IPS-18a (cell line): ENCODE measurements around the gene HTD2.

Experiments
- H3K27ac ChIP-seq: one replicate; pipeline ENCODE4 v1.5.1; 2013; ENCODE audit warnings: low read length
- H3K27me3 ChIP-seq: one replicate; pipeline ENCODE4 v1.6.1; 2013; ENCODE audit warnings: mild to moderate bottlenecking, low read length; ENCODE audit not compliant: control insufficient read depth, insufficient read depth
- H3K36me3 ChIP-seq: one replicate; pipeline ENCODE4 v1.6.1; 2013; ENCODE audit warnings: low read depth, low read length; ENCODE audit not compliant: control insufficient read depth
- H3K4me1 ChIP-seq: one replicate; pipeline ENCODE4 v1.6.1; 2013; ENCODE audit warnings: low read depth, low read length; ENCODE audit not compliant: control insufficient read depth
- H3K4me3 ChIP-seq: one replicate; pipeline ENCODE4 v1.5.1; 2013; ENCODE audit warnings: low read length
- H3K9ac ChIP-seq: one replicate; pipeline ENCODE4 v1.6.1; 2013; ENCODE audit warnings: mild to moderate bottlenecking, low read length, moderate library complexity
- H3K9me3 ChIP-seq: one replicate; pipeline ENCODE4 v1.6.1; 2013; ENCODE audit warnings: low read depth, low read length; ENCODE audit not compliant: control insufficient read depth

Gene HTD2

GRCh38 chr3:58350627-58351013, 44.3 kb downstream of the HTD2 start:
- Histone ChIP-seq H3K4me3 (no peak overlapping the region), H3K9me3 (no peaks in the 10 kb centered on the region), H3K4me1 (peaks cover 6% of the 10 kb centered on the region), H3K27ac (no peak overlapping the region), H3K9ac (no peak overlapping the region), H3K36me3 (no peaks in the 10 kb centered on the region), H3K27me3 (no peaks in the 10 kb centered on the region)

- peaks cover 6% of the 10 kb centered on the region for H3K4me1 ChIP-seq
- H3K9ac ChIP-seq = no peak overlapping the region
- H3K36me3 ChIP-seq = no peaks in the 10 kb centered on the region
- H3K27me3 ChIP-seq = no peaks in the 10 kb centered on the region
- no peak overlapping the region for H3K27ac ChIP-seq
- H3K4me3 ChIP-seq = no peak overlapping the region
- H3K9me3 ChIP-seq = no peaks in the 10 kb centered on the region
These were observed 45.6 kb downstream of the HTD2 start for GRCh38 chr3:58351920-58352319.

GRCh38 chr3:58352626-58353025, 46.3 kb downstream of the HTD2 start:
- Histone ChIP-seq H3K4me3 (no peak overlapping the region), H3K36me3 (no peaks in the 10 kb centered on the region), H3K4me1 (peaks cover 6% of the 10 kb centered on the region), H3K9ac (no peak overlapping the region), H3K27ac (no peak overlapping the region), H3K9me3 (no peaks in the 10 kb centered on the region), H3K27me3 (no peaks in the 10 kb centered on the region)

- no peak overlapping the region for H3K4me3 ChIP-seq
- no peak overlapping the region for H3K27ac ChIP-seq
- no peaks in the 10 kb centered on the region for H3K27me3 ChIP-seq
- no peaks in the 10 kb centered on the region for H3K9me3 ChIP-seq
- no peak overlapping the region for H3K9ac ChIP-seq
- H3K4me1 ChIP-seq = peaks cover 6% of the 10 kb centered on the region
- H3K36me3 ChIP-seq = no peaks in the 10 kb centered on the region
These were observed 47.6 kb downstream of the HTD2 start for GRCh38 chr3:58353722-58354553.

GRCh38 chr3:58355179-58355578, 48.9 kb downstream of the HTD2 start:
- Histone ChIP-seq H3K27ac (no peak overlapping the region), H3K4me3 (no peak overlapping the region), H3K4me1 (peaks cover 6% of the 10 kb centered on the region), H3K36me3 (no peaks in the 10 kb centered on the region), H3K27me3 (no peaks in the 10 kb centered on the region), H3K9ac (no peak overlapping the region), H3K9me3 (no peaks in the 10 kb centered on the region)

- Histone ChIP-seq H3K9ac (no peak overlapping the region), H3K27me3 (no peaks in the 10 kb centered on the region), H3K4me3 (no peak overlapping the region), H3K27ac (no peak overlapping the region), H3K36me3 (no peaks in the 10 kb centered on the region), H3K4me1 (peaks cover 6% of the 10 kb centered on the region), H3K9me3 (no peaks in the 10 kb centered on the region)
These were observed 49.7 kb downstream of the HTD2 start for GRCh38 chr3:58356054-58356453.

- Histone ChIP-seq H3K27ac (no peak overlapping the region), H3K9me3 (no peaks in the 10 kb centered on the region), H3K4me1 (no peaks in the 10 kb centered on the region), H3K36me3 (no peaks in the 10 kb centered on the region), H3K27me3 (no peaks in the 10 kb centered on the region), H3K4me3 (no peak overlapping the region), H3K9ac (no peak overlapping the region)
These were observed 51.1 kb downstream of the HTD2 start for GRCh38 chr3:58357402-58357801.

- H3K9me3 ChIP-seq = no peaks in the 10 kb centered on the region
- no peak overlapping the region for H3K27ac ChIP-seq
- H3K27me3 ChIP-seq = no peaks in the 10 kb centered on the region
- H3K36me3 ChIP-seq = no peaks in the 10 kb centered on the region
- H3K4me3 ChIP-seq = no peak overlapping the region
- H3K4me1 ChIP-seq = no peaks in the 10 kb centered on the region
- H3K9ac ChIP-seq = no peak overlapping the region
These were observed 51.8 kb downstream of the HTD2 start for GRCh38 chr3:58358092-58358491.

GRCh38 chr3:58358808-58359207, 52.5 kb downstream of the HTD2 start:
- H3K9ac ChIP-seq = no peak overlapping the region
- H3K27ac ChIP-seq = no peak overlapping the region
- H3K4me1 ChIP-seq = no peaks in the 10 kb centered on the region
- H3K4me3 ChIP-seq = no peak overlapping the region
- H3K27me3 ChIP-seq = no peaks in the 10 kb centered on the region
- no peaks in the 10 kb centered on the region for H3K36me3 ChIP-seq
- no peaks in the 10 kb centered on the region for H3K9me3 ChIP-seq

- Histone ChIP-seq H3K27ac (no peak overlapping the region), H3K9ac (no peak overlapping the region), H3K4me1 (no peaks in the 10 kb centered on the region), H3K9me3 (no peaks in the 10 kb centered on the region), H3K27me3 (no peaks in the 10 kb centered on the region), H3K36me3 (no peaks in the 10 kb centered on the region), H3K4me3 (no peak overlapping the region)
These were observed 53.3 kb downstream of the HTD2 start for GRCh38 chr3:58359621-58360020.

GRCh38 chr3:58361866-58362265, 55.5 kb downstream of the HTD2 start:
- Histone ChIP-seq H3K27ac (no peak overlapping the region), H3K4me1 (peaks cover 5% of the 10 kb centered on the region), H3K4me3 (no peak overlapping the region), H3K9ac (no peak overlapping the region), H3K27me3 (no peaks in the 10 kb centered on the region), H3K36me3 (no peaks in the 10 kb centered on the region), H3K9me3 (no peaks in the 10 kb centered on the region)

GRCh38 chr3:58366699-58367098, 60.4 kb downstream of the HTD2 start:
- no peak overlapping the region for H3K27ac ChIP-seq
- no peaks in the 10 kb centered on the region for H3K27me3 ChIP-seq
- H3K4me3 ChIP-seq = no peak overlapping the region
- H3K4me1 ChIP-seq = peaks cover 5% of the 10 kb centered on the region
- no peak overlapping the region for H3K9ac ChIP-seq
- H3K9me3 ChIP-seq = no peaks in the 10 kb centered on the region
- H3K36me3 ChIP-seq = no peaks in the 10 kb centered on the region
